GM12878 (cell line): ENCODE data around the gene SH3BGRL3. TPM values are rescaled to one million over a fixed set of nuclear protein-coding genes. Genes with fewer than 3 reads are reported as not detected.

Experiments
- FOXM1 ChIP-seq: IDR thresholded peaks from 2 replicates; pipeline ENCODE4 v1.6.1; 2012; ENCODE audit warnings: low read depth, mild to moderate bottlenecking, inconsistent platforms, low read length, moderate library complexity
- IRF4 ChIP-seq: IDR thresholded peaks from 2 replicates; pipeline ENCODE4 v1.6.1; 2011; ENCODE audit warnings: low read depth, low read length
- POU2F2 ChIP-seq: IDR thresholded peaks from 3 replicates; pipeline ENCODE4 v1.6.1; 2011; ENCODE audit warnings: low read depth, mild to moderate bottlenecking, low read length, borderline replicate concordance
- SREBF1 ChIP-seq: IDR thresholded peaks from 2 replicates; pipeline ENCODE4 v1.6.1; 2012; ENCODE audit warnings: mild to moderate bottlenecking, low read length
- STAT1 ChIP-seq: fragments of 450-650 bp; conservative IDR thresholded peaks from 2 replicates; pipeline ENCODE4 v1.6.1; 2014; ENCODE audit warnings: antibody characterized with exemption, mild to moderate bottlenecking
- polyA plus RNA-seq, 11 experiments: library from polyadenylated mRNA; depleted of rRNA in 4 of 11; unstranded in 6 of 11; stranded (reverse) in 5 of 11; fragments of >200 nt; fragmentation: Nextera tagmentation in 4 of 11; fragmentation: Illumina TruSeq in 1 of 11; extraction: Ambion mirVana in 4 of 11; extraction: Trizol in 1 of 11; gene quantifications; 1 replicate in 1 of 11; 2 replicates in 10 of 11; pipeline versions ENCODE4 v1.2.1 to v1.2.3, GENCODE V29; 2011 to 2016; ENCODE audit warnings: inconsistent platforms in 2 of 11, missing spikeins in 2 of 11, low read depth in 1 of 11
- total RNA-seq, 4 experiments: library from RNA; depleted of rRNA in 3 of 4; stranded (reverse); fragments of >200 nt in 3 of 4; fragmentation: Illumina TruSeq in 1 of 4; extraction: Trizol in 1 of 4; gene quantifications; 2 replicates each; pipeline versions ENCODE4 v1.2.1 to v1.2.3, GENCODE V29; 2013 to 2021
- TF ChIP-seq, protein P1 (sequence below): fragments of 450-650 bp; IDR thresholded peaks from 2 replicates; pipeline ENCODE4 v1.6.1; 2017; ENCODE audit warnings: mild to moderate bottlenecking, moderate library complexity
- TF ChIP-seq, protein P2 (sequence below): fragments of 450-650 bp; IDR thresholded peaks from 2 replicates; pipeline ENCODE4 v1.6.1; 2017; ENCODE audit warnings: borderline replicate concordance
- TF ChIP-seq, protein P3 (sequence below): fragments of 150-350 bp; IDR thresholded peaks from 2 replicates; pipeline ENCODE4 v1.6.1; 2014; ENCODE audit warnings: mild to moderate bottlenecking, low read depth, low read length

The SH3BGRL3 gene
- total and polyA plus RNA-seq, 10 of the 15 experiments (the other 5 are each of a cell fraction or from before 2014, with no cell fraction given) = 39.7 to 390 (median 118) TPM

DNA sequence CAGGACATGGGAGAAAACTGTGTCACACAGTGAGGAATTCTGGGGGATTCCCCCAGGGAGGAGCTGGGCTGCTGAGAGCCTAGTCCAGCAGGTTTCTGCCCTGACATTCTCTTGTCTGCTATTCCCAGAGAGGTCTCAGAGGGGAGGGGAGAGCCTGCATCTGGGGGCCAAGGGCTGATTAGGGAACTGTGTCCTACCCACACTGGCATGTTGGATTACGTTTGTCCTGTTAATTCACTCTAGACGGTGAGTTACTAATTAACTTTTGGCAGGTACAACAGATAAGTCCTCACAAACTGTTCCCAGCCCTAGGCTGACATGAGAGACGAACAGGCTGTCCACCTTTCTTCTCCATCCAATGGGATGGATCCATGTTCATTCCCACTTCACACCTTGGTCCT lies 2.6 kb upstream of the SH3BGRL3 start (continued):
- TF ChIP-seq, protein P1, sequence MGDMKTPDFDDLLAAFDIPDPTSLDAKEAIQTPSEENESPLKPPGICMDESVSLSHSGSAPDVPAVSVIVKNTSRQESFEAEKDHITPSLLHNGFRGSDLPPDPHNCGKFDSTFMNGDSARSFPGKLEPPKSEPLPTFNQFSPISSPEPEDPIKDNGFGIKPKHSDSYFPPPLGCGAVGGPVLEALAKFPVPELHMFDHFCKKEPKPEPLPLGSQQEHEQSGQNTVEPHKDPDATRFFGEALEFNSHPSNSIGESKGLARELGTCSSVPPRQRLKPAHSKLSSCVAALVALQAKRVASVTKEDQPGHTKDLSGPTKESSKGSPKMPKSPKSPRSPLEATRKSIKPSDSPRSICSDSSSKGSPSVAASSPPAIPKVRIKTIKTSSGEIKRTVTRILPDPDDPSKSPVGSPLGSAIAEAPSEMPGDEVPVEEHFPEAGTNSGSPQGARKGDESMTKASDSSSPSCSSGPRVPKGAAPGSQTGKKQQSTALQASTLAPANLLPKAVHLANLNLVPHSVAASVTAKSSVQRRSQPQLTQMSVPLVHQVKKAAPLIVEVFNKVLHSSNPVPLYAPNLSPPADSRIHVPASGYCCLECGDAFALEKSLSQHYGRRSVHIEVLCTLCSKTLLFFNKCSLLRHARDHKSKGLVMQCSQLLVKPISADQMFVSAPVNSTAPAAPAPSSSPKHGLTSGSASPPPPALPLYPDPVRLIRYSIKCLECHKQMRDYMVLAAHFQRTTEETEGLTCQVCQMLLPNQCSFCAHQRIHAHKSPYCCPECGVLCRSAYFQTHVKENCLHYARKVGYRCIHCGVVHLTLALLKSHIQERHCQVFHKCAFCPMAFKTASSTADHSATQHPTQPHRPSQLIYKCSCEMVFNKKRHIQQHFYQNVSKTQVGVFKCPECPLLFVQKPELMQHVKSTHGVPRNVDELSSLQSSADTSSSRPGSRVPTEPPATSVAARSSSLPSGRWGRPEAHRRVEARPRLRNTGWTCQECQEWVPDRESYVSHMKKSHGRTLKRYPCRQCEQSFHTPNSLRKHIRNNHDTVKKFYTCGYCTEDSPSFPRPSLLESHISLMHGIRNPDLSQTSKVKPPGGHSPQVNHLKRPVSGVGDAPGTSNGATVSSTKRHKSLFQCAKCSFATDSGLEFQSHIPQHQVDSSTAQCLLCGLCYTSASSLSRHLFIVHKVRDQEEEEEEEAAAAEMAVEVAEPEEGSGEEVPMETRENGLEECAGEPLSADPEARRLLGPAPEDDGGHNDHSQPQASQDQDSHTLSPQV = no peak
- TF ChIP-seq, protein P2, sequence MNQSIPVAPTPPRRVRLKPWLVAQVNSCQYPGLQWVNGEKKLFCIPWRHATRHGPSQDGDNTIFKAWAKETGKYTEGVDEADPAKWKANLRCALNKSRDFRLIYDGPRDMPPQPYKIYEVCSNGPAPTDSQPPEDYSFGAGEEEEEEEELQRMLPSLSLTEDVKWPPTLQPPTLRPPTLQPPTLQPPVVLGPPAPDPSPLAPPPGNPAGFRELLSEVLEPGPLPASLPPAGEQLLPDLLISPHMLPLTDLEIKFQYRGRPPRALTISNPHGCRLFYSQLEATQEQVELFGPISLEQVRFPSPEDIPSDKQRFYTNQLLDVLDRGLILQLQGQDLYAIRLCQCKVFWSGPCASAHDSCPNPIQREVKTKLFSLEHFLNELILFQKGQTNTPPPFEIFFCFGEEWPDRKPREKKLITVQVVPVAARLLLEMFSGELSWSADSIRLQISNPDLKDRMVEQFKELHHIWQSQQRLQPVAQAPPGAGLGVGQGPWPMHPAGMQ = no peak
- TF ChIP-seq FOXM1 = no peak
- TF ChIP-seq IRF4 = no peak
- TF ChIP-seq, protein P3, sequence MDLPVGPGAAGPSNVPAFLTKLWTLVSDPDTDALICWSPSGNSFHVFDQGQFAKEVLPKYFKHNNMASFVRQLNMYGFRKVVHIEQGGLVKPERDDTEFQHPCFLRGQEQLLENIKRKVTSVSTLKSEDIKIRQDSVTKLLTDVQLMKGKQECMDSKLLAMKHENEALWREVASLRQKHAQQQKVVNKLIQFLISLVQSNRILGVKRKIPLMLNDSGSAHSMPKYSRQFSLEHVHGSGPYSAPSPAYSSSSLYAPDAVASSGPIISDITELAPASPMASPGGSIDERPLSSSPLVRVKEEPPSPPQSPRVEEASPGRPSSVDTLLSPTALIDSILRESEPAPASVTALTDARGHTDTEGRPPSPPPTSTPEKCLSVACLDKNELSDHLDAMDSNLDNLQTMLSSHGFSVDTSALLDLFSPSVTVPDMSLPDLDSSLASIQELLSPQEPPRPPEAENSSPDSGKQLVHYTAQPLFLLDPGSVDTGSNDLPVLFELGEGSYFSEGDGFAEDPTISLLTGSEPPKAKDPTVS = no peak
- TF ChIP-seq SREBF1 = no peak
- TF ChIP-seq STAT1 = no peak
- TF ChIP-seq POU2F2 = no peak
